Measurements from ENCODE around the gene BACH2.

GRCh38 chr6:90249034-90249433, 47.6 kb downstream of the BACH2 start:
- TF ChIP-seq CTCF (IDR thresholded peaks at IDR 0.05; ENCODE audit: low read depth, low read length, poor library complexity, severe bottlenecking) (no peak), EZH2phosphoT487 (IDR thresholded peaks at IDR 0.05; ENCODE audit: borderline replicate concordance, low read length) (no peak)
